HG02973 (cell line): ENCODE measurements around the gene RTP5.

Source experiments
- ATAC-seq: cut with Tn5 transposase; IDR thresholded peaks from one replicate; pipeline ENCODE4 v1.9.1; 2021; ENCODE audit warnings: moderate library complexity; ENCODE audit not compliant: unreplicated experiment

The RTP5 gene

DNA sequence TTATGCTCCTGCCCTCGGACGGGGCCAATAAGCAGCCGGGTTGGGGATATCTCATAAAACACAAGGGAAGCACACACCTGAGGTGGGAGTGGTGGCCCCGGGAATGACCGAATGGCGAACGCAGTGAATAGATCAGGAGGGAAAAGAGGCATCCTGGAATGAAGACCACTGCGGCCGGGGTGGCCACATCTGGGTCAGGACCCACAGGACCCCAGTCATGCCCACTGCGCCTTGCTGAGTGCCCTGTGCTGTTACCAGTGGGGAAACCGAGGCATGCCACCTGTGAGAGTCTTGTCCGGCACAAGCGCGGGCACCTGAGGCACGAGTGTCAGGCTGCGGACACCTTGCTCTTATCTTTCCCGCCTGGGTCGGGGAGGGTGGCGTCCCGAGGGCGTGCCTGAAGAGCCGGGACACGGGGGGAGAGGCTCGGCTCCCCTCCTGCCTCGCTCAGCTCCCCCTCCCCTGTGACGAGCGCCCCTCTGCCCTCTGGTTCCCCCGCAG is 12.4 kb upstream of the RTP5 start:
- ATAC-seq, result no peak

- ATAC-seq, result no peak
Observed at GRCh38 chr2:241857572-241858121, 11.9 kb upstream of the RTP5 start.

DNA sequence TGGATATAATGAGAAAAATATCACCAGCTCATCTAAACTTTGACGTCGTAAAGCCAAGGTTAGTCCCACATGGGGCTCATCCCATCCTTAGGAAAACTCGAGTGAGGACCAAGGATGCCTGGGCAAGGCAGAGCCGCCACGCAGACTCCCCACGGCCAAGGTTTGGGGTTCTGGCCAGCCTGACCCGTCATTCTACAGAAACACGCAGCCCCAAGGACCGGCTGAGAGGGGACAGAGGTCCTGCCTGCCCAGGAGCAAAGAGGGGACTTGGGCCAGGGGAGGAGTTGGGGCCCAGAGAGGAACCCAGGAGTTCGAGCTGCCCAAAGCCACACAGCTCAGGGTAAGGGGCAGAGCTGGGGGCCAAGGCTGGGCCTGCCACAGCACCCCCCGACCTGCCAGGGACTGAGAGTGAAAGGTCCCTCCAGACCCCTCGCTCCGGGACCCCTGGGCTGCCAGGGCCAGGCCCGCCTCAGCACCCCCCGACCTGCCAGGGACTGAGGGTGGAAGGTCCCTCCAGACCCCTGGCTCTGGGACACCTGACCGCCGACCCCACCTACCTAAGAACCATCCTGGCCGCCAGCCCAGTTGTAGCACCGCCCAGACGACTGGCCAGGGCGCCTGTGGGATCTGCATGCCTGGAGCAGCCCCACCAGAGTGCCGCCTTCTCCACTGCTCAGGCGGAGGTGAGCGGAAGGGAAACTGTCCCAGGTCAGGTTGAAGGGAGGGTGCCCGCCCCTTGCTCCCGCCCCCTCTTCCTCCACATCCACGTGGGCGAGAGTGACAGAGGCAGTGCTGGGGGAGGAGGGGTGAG is 11.1 kb upstream of the RTP5 start, which contains the start of gene PDCD1:
TSS of gene PDCD1 (minus strand) at position 689 of the 811 bp plus-strand sequence. CDS start at position 633, 56 bp downstream.
- ATAC-seq, result peak; percentile 39

- peak; percentile 18 for ATAC-seq
Observed at GRCh38 chr2:241859017-241859435, 10.5 kb upstream of the RTP5 start.

DNA sequence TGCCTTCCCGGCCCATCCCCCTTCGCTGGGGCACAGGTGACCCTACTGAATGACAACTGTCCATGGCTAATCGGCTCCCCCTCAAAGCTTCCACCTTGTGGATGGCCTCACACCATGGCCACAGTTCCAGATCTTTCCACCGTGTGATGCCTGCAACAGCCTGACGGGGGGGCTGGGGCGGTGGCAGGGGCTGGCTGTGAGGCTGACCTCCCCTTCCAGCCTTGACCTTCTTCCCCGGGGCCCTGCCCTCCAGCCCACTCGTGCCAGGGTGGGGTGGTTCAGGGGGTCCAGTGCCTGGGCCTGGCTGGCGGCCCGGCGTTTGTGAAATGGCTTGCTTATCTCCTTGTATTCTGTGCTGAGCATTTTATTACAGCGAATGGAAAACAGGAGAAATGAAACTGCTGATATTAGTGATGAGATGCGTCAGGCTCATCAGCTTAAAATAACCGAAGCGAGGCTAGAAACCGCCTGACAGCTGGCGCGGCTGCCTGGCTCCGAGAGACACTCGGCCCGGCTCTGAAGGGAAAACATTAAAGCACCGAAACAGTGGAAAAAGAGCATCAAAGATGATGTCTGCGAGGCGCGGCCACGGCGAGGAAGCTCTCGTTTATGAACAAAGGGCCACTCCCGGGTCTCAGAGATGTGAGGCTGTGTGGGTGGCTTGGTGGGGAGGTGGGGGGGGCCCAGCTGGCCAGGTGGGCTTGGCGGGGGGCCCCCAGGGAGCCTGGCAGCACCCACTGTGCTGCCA is 9.9 kb upstream of the RTP5 start:
- peak; percentile 41 for ATAC-seq

- ATAC-seq, result peak; percentile 7
Observed at GRCh38 chr2:241860184-241861078, 9.1 kb upstream of the RTP5 start.

DNA sequence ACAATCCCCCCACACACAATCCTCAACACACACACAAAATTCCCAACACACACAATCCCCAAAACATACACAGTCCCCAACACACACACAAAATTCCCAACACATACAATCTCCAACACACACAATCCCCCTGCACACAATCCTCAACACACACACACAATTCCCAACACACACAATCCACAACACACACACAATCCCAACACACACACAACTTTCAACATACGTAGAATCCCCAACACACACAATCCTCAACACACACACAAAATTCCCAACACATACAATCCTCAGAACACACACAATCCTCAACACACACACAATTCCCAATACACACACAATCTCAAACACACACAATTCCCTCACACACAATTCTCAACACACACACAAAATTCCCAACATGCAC is 8.3 kb upstream of the RTP5 start:
- no peak for ATAC-seq

GRCh38 chr2:241862093-241862492 is 7.4 kb upstream of the RTP5 start:
- no peak for ATAC-seq

DNA sequence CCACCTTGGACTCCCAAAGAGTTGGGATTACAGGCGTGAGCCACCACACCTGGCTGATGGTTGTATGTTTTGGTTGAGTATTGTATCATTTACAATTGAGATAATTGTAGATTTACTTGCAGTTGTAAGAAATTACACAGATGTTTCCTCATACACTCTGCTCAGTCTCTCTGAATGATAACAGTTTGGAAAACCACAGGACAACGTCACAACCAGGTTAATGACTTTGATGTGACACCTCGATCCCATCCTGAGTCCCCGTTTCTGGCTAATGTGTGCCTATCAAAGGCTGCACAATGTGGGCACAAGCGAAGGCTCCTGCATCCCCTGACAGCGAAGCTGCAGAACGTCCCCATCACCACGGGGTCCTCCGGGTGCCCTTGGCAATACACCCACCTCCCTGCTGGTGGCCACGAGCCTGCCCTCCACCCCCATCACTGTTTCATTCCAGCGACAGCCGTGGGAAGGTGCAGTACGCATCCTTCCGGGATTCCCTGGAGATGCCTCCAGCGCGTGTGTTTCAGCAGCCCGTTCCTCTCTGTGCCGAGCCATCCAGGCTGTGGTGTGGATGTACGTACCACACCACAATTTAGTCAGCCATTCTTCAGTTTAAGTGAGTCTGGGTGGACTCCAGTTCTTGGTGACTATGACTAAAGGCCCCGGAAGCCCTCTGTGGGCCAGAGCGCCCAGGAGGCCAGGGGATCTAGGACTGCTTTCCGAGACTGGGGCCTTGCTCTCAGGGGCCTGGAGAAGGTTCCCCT is 6.6 kb upstream of the RTP5 start:
- no peak for ATAC-seq

- ATAC-seq, result no peak
Observed at GRCh38 chr2:241863536-241863954, 6.0 kb upstream of the RTP5 start.

- no peak for ATAC-seq
Observed at GRCh38 chr2:241864168-241864849, 5.2 kb upstream of the RTP5 start.

DNA sequence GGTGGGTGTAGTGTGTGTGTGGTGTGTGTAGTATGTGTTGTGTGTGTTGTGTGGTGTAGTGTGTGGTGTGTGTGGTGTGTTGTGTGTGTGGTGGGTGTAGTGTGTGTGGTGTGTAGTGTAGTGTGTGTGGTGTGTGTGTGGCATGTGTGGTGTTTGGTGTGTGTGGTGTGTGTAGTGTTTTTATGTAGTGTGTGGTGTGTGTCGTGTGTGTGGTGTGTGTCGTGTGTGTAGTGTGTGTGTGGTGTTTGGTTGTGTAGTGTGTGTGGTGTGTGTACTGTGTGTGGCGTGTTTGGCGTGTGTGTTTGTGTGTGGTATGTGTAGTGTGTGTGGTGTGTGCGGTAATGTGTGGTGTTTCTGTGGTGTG is 4.7 kb upstream of the RTP5 start:
- ATAC-seq, result no peak

DNA sequence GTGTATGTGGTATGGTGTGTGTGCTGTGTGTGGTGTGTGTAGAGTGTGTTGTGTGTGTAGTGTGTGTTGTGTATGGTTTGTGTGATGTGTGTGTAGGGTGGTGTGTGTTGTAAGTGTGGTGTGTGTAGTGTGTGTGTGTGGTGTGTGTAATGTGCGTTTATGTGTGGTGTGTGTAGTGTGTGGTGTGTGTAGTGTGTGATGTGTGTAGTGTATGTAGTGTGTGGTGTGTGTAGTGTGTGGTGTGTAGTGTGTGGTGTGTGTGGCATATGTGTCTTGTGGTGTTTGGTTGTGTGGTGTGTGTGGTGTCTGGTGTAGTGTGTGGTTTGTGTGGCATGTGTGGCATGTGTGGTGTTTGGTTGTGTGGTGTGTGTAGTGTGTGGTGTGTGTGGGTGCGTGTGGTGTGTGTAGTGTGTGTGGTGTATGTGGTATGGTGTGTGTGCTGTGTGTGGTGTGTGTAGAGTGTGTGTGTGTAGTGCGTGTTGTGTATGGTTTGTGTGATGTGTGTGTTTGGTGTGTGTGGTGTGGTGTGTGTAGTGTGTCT is 4.0 kb upstream of the RTP5 start:
- ATAC-seq, result no peak

DNA sequence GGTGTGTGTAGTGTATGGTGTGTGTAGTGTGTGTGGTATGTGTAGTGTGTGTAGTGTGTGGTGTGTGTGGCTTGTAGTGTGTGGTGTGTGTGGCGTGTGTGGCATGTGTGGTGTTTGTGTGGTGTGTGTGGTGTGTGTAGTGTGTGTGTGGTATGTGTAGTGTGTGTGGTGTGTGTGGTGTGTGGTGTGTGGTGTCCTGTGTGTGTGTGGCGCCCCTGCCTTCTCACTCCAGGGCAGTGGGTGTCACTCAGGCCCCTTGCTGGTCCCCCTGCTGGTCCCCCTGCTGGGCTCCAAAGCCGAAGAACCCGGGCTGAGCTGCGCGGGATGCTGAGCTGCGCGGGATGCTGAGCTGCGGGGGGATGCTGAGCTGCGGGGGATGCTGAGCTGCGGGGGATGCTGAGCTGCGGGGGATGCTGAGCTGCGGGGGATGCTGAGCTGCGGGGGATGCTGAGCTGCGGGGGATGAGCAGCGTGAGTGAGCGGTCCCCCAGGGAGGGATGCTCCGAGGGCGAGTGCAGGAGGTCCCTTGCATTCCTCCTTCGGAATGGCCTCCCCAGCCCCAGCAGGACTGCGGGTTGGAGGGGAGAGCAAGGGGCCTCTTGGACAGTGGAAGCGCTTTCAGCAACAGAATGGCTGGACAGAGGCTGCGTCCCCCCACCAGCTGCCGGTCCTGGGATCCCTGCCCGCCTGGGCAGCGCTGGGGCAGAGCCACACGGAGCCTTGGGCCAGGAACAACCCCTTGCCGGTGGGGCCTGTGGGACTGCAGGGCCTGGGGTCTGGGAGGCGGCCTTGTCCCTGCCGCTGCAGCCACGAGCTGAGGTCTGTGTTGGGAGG is 3.4 kb upstream of the RTP5 start:
- ATAC-seq, result no peak

GRCh38 chr2:241866790-241867645 is 2.5 kb upstream of the RTP5 start:
- ATAC-seq, result no peak

- ATAC-seq, result no peak
Observed at GRCh38 chr2:241867776-241868420, 1.6 kb upstream of the RTP5 start.

- no peak for ATAC-seq
Observed at GRCh38 chr2:241868661-241869081, 858 bp upstream of the RTP5 start.
